Neural cell (in vitro differentiated cells): ENCODE data around the gene L3MBTL4. TPM values are rescaled to one million over a fixed set of nuclear protein-coding genes. Genes with fewer than 3 reads are reported as not detected.

Experiments used
- H2AFZ ChIP-seq: fragments of 200-600, 300-800 bp; sonication (generic), shearing (Covaris generic); 2 replicates; pipeline ENCODE4 v1.6.0; 2014; ENCODE audit warnings: low read depth, mild to moderate bottlenecking, antibody characterized with exemption, low read length, moderate library complexity
- H3F3A ChIP-seq: fragments of 200-600 bp; shearing (Covaris generic); 2 replicates; pipeline ENCODE4 v1.6.1; 2016; ENCODE audit warnings: mild to moderate bottlenecking, moderate library complexity, mixed read lengths, antibody characterized with exemption, low read length; ENCODE audit not compliant: insufficient read depth, poor library complexity, severe bottlenecking
- H3K27ac ChIP-seq: fragments of 200-600, 300-800 bp; sonication (generic), shearing (Covaris generic); 2 replicates; pipeline ENCODE4 v1.5.1; 2014; ENCODE audit warnings: mild to moderate bottlenecking, low read length, moderate library complexity
- H3K27me3 ChIP-seq: fragments of 300-800, 200-600 bp; sonication (generic), shearing (Covaris generic); 2 replicates; pipeline ENCODE4 v1.6.0; 2014; ENCODE audit warnings: mild to moderate bottlenecking, low read depth, low read length, moderate library complexity; ENCODE audit not compliant: insufficient read depth
- H3K36me3 ChIP-seq: fragments of 300-800, 200-600 bp; sonication (generic), shearing (Covaris generic); 2 replicates; pipeline ENCODE4 v1.5.1; 2014; ENCODE audit warnings: mild to moderate bottlenecking, antibody characterized with exemption, low read length, moderate library complexity; ENCODE audit not compliant: insufficient read depth
- H3K4me2 ChIP-seq: fragments of 300-800, 200-600 bp; sonication (generic), shearing (Covaris generic); 2 replicates; pipeline ENCODE4 v1.6.0; 2014; ENCODE audit warnings: mild to moderate bottlenecking, low read length
- H3K4me3 ChIP-seq: fragments of 300-800, 200-600 bp; sonication (generic), shearing (Covaris generic); 2 replicates; pipeline ENCODE4 v1.5.1; 2014; ENCODE audit warnings: mild to moderate bottlenecking, low read length, moderate library complexity
- H3K79me2 ChIP-seq: fragments of 200-600 bp; shearing (Covaris generic); replicated peaks from 2 replicates; pipeline ENCODE4 v1.6.0; 2014; ENCODE audit warnings: mild to moderate bottlenecking, low read length, moderate library complexity; ENCODE audit not compliant: insufficient read depth
- H3K9ac ChIP-seq: fragments of 300-800, 200-600 bp; sonication (generic), shearing (Covaris generic); 2 replicates; pipeline ENCODE4 v1.6.1; 2016; ENCODE audit warnings: mild to moderate bottlenecking, low read length, mixed read lengths
- H3K9me2 ChIP-seq: fragments of 200-600 bp; shearing (Covaris generic); 2 replicates; pipeline ENCODE4 v1.6.1; 2016; ENCODE audit warnings: mild to moderate bottlenecking, low read length, mixed read lengths; ENCODE audit not compliant: insufficient read depth
- H3K9me3 ChIP-seq: fragments of 200-600, 300-800 bp; sonication (generic), shearing (Covaris generic); 2 replicates; pipeline ENCODE4 v1.6.1; 2016; ENCODE audit warnings: mild to moderate bottlenecking, mixed run types, low read length, moderate library complexity, mixed read lengths
- H4K20me1 ChIP-seq: fragments of 200-600 bp; shearing (Covaris generic); 2 replicates; pipeline ENCODE4 v1.6.1; 2016; ENCODE audit warnings: mild to moderate bottlenecking, mixed run types; ENCODE audit not compliant: insufficient read depth
- EP300 ChIP-seq: fragments of 450-650 bp; conservative IDR thresholded peaks from 2 replicates; pipeline ENCODE4 v1.6.1; 2014; ENCODE audit warnings: antibody characterized with exemption, mild to moderate bottlenecking, moderate library complexity; ENCODE audit not compliant: poor library complexity, severe bottlenecking
- EZH2 ChIP-seq: fragments of 200-600, 300-800 bp; shearing (Covaris generic), sonication (generic); IDR thresholded peaks from 2 replicates; pipeline ENCODE4 v1.6.1; 2014; ENCODE audit warnings: antibody characterized with exemption, low read length, borderline replicate concordance, mild to moderate bottlenecking; ENCODE audit not compliant: insufficient read depth, poor library complexity, severe bottlenecking
- MXI1 ChIP-seq: fragments of 450-650 bp; conservative IDR thresholded peaks from 2 replicates; pipeline ENCODE4 v1.6.1; 2014; ENCODE audit warnings: antibody characterized with exemption, mild to moderate bottlenecking; ENCODE audit not compliant: poor library complexity, severe bottlenecking
- POLR2AphosphoS5 ChIP-seq: IDR thresholded peaks from 2 replicates; pipeline ENCODE4 v1.6.1; 2012
- RAD21 ChIP-seq: fragments of 450-650 bp; conservative IDR thresholded peaks from 2 replicates; pipeline ENCODE4 v1.6.1; 2014; ENCODE audit warnings: antibody characterized with exemption, mild to moderate bottlenecking, moderate library complexity
- SMC3 ChIP-seq: fragments of 450-650 bp; conservative IDR thresholded peaks from 2 replicates; pipeline ENCODE4 v1.6.1; 2014; ENCODE audit warnings: antibody characterized with exemption, mild to moderate bottlenecking, moderate library complexity; ENCODE audit not compliant: poor library complexity
- TAF1 ChIP-seq: IDR thresholded peaks from 2 replicates; pipeline ENCODE4 v1.6.1; 2012; ENCODE audit warnings: low read depth
- polyA plus RNA-seq: library from polyadenylated mRNA; depleted of rRNA; stranded (reverse); fragments of >200 nt; gene quantifications from 2 replicates; pipeline ENCODE4 v1.2.3, GENCODE V29; 2014
- TF ChIP-seq, protein P1 (sequence below): fragments of 450-650 bp; IDR thresholded peaks from 2 replicates; pipeline ENCODE4 v1.5.1; 2014; ENCODE audit warnings: antibody characterized with exemption, mild to moderate bottlenecking, moderate library complexity; ENCODE audit not compliant: poor library complexity, severe bottlenecking
- TF ChIP-seq, protein P2 (sequence below): IDR thresholded peaks from 2 replicates; pipeline ENCODE4 v1.6.1; 2012; ENCODE audit warnings: borderline replicate concordance

The L3MBTL4 gene
- polyA plus RNA-seq, 1 donor from 2014 or later = 0.90 TPM

DNA sequence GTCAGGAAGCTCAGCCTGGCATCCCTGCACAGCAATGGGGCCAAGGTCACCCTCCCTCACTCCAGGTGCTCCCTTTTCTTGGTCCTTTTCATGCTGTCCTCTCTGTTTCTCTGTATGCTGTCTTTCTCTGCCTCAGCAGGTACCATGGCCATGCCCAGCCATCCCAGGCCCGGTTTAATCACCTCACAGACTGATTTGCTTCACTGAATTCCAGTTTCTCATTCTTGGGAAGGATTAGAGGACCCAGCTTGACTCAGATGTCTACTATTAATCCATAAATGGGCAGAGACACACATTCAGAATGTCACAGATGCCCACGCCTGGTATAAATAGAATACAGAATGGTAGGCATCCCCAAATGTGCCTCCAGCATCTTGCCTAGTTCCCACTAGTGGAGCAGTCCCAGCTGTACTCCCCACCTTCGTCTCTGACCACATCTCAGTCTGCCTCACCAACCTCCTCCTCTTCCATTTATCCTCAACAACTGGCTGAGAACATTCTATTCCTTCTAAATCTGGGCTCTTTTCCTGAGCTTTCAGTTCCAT, 14.2 kb upstream of the L3MBTL4 start:
- Histone ChIP-seq H3K79me2 (no peaks in the 10 kb centered on the region), H2AFZ (no peak overlapping the region), H3F3A (no peaks in the 10 kb centered on the region), H3K27ac (no peak overlapping the region), H3K4me3 (no peak overlapping the region), H3K9me2 (no peaks in the 10 kb centered on the region), H3K9me3 (no peaks in the 10 kb centered on the region), H3K4me2 (no peak overlapping the region), H3K36me3 (no peaks in the 10 kb centered on the region), H4K20me1 (no peaks in the 10 kb centered on the region), H3K27me3 (no peaks in the 10 kb centered on the region), H3K9ac (no peak overlapping the region)
- TF ChIP-seq SMC3 (no peak), TAF1 (no peak), EP300 (no peak)

DNA sequence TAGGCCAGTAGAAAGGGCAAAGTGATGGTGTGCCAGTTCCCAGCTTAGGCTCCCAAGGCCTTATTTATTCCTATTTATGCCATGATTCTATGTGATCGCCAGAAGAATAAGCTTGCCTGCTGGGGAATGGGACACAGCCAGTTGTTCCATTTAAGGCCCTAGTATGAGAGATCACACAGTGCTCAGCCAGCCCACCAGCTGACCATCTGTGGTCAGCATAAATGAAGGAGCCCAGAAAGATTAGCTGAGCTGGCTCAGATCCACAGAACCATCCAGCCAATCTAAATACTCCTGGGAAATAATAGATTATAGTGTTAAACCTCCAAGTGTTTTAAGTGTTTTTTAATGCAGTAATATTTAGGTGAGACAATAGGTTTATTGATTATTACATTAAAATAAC, 12.6 kb upstream of the L3MBTL4 start:
- no peak overlapping the region for H3K27ac ChIP-seq
- no peak overlapping the region for H3K4me3 ChIP-seq
- H3F3A ChIP-seq = no peaks in the 10 kb centered on the region
- no peaks in the 10 kb centered on the region for H4K20me1 ChIP-seq
- H3K4me2 ChIP-seq = no peak overlapping the region
- no peaks in the 10 kb centered on the region for H3K36me3 ChIP-seq
- no peaks in the 10 kb centered on the region for H3K27me3 ChIP-seq
- no peak for TF ChIP-seq MXI1
- TF ChIP-seq, protein P1, sequence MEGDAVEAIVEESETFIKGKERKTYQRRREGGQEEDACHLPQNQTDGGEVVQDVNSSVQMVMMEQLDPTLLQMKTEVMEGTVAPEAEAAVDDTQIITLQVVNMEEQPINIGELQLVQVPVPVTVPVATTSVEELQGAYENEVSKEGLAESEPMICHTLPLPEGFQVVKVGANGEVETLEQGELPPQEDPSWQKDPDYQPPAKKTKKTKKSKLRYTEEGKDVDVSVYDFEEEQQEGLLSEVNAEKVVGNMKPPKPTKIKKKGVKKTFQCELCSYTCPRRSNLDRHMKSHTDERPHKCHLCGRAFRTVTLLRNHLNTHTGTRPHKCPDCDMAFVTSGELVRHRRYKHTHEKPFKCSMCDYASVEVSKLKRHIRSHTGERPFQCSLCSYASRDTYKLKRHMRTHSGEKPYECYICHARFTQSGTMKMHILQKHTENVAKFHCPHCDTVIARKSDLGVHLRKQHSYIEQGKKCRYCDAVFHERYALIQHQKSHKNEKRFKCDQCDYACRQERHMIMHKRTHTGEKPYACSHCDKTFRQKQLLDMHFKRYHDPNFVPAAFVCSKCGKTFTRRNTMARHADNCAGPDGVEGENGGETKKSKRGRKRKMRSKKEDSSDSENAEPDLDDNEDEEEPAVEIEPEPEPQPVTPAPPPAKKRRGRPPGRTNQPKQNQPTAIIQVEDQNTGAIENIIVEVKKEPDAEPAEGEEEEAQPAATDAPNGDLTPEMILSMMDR = no peak
- H3K9me2 ChIP-seq = no peaks in the 10 kb centered on the region
- no peaks in the 10 kb centered on the region for H3K79me2 ChIP-seq
- H3K9ac ChIP-seq = no peak overlapping the region
- no peak overlapping the region for H2AFZ ChIP-seq
- H3K9me3 ChIP-seq = no peaks in the 10 kb centered on the region

DNA sequence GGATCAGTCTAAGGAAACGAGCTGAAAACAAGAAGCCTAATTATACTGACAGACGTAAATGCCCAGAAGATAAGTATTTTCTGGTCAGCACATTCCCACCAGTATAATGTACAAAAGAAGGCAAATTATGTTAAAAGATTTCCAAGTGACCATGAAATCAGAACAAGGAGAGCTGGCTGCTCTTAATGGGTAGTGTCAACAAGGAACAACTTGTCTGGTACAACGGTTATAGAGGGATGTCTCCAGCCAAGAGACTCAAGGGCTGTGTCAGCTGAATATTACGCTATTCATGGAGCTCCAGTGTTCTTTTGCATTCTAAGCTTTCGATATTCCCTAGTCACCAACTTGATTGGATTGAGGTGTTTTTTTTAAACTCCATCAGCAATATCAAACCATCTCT, 8.6 kb upstream of the L3MBTL4 start:
- Histone ChIP-seq H3K9me2 (no peaks in the 10 kb centered on the region), H3K36me3 (no peaks in the 10 kb centered on the region), H3F3A (no peaks in the 10 kb centered on the region), H3K27ac (no peak overlapping the region), H2AFZ (no peak overlapping the region), H4K20me1 (no peaks in the 10 kb centered on the region), H3K9ac (no peak overlapping the region), H3K4me2 (no peak overlapping the region), H3K4me3 (no peak overlapping the region), H3K79me2 (no peaks in the 10 kb centered on the region), H3K27me3 (no peaks in the 10 kb centered on the region), H3K9me3 (no peaks in the 10 kb centered on the region)
- TF ChIP-seq EZH2 (no peak), TAF1 (no peak), SMC3 (no peak), POLR2AphosphoS5 (no peak), MXI1 (no peak), EP300 (no peak), RAD21 (no peak)
- TF ChIP-seq, protein P1 = no peak
- TF ChIP-seq, protein P2, sequence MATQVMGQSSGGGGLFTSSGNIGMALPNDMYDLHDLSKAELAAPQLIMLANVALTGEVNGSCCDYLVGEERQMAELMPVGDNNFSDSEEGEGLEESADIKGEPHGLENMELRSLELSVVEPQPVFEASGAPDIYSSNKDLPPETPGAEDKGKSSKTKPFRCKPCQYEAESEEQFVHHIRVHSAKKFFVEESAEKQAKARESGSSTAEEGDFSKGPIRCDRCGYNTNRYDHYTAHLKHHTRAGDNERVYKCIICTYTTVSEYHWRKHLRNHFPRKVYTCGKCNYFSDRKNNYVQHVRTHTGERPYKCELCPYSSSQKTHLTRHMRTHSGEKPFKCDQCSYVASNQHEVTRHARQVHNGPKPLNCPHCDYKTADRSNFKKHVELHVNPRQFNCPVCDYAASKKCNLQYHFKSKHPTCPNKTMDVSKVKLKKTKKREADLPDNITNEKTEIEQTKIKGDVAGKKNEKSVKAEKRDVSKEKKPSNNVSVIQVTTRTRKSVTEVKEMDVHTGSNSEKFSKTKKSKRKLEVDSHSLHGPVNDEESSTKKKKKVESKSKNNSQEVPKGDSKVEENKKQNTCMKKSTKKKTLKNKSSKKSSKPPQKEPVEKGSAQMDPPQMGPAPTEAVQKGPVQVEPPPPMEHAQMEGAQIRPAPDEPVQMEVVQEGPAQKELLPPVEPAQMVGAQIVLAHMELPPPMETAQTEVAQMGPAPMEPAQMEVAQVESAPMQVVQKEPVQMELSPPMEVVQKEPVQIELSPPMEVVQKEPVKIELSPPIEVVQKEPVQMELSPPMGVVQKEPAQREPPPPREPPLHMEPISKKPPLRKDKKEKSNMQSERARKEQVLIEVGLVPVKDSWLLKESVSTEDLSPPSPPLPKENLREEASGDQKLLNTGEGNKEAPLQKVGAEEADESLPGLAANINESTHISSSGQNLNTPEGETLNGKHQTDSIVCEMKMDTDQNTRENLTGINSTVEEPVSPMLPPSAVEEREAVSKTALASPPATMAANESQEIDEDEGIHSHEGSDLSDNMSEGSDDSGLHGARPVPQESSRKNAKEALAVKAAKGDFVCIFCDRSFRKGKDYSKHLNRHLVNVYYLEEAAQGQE = no peak
